Measurements from ENCODE around the gene EEF1AKMT4.
"Not testable (repeated sequence)": the region's sequence is repeated elsewhere in the genome, so short reads cannot be mapped to it uniquely, and the experiment has no call there.

Gene EEF1AKMT4

DNA sequence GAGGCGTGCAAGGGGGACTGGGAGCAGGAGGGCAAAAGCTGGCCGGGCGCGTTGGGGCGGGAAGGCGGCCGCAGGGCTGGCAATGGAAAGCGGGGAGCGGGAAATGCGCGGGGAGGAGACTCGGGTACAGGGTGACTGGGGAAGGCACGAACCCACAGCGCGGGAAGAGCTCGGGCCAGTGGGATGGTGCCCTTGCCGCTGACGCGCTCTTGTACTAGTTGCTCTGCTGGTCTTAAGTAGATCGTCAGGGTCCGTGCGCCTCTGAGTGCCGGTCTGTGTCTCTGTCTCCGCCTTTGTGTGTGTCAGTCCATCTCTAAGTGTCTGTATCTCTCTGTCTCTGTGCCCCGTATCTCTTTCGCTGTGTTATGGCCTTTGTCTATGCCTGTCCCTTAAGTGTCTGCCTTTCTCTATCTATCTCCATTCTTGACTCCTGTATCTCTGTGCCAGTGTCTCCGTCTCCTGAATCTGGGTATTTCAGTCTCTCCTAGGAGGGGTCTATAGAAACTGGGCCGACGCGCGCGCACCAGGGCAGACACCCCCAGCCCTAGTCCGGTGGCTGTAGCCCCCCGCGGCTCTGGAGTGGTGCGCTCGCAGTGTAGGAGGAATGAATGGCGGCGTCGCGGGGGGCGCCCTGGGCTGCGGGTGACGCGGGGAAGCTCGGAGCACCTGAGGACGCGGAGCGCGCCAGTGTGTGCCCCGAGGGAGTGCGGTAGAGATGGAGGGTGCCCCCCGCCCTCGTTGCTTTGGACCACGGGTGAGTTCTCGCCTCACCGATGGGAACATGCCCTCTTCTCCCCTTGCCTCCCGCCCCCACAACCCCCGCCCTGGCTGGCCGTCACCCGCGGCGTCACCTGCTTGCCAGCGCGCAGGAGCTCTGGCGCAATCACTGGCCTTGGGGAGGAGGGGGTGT, 12.6 kb downstream of the EEF1AKMT4 start:
- Histone ChIP-seq H3K4me1 (ENCODE audit: control insufficient read depth, low read length) (peaks cover 14% of the 10 kb centered on the region; the same call in 1 of the 2 replicates), H3K27ac (ENCODE audit: low read depth, low read length) (no peak overlapping the region), H3F3A (ENCODE audit: control insufficient read depth, insufficient read depth) (no peaks in the 10 kb centered on the region; the same call in 1 of the 2 replicates), H3K4me2 (ENCODE audit: low read length) (peak overlapping the region; percentile 69), H3K9me3 (ENCODE audit: control insufficient read depth, insufficient read depth, low read length) (peaks cover under 1% of the 10 kb centered on the region; the same call in 1 of the 2 replicates), H3K79me2 (ENCODE audit: control insufficient read depth, low read length) (no peaks in the 10 kb centered on the region), H3K36me3 (ENCODE audit: control insufficient read depth, low read length) (no peaks in the 10 kb centered on the region), H3K4me3 (ENCODE audit: low read length) (peak overlapping the region; percentile 72), H3K9me2 (replicated peaks; ENCODE audit: control insufficient read depth, low read length) (no peaks in the 10 kb centered on the region), H4K20me1 (ENCODE audit: control insufficient read depth, insufficient read depth, low read depth, low read length) (no peaks in the 10 kb centered on the region), H3K27me3 (ENCODE audit: control insufficient read depth, low read length) (peaks cover 28% of the 10 kb centered on the region)
- no peak for TF ChIP-seq EZH2phosphoT487 (IDR thresholded peaks at IDR 0.05; ENCODE audit: borderline replicate concordance, low read length)
- TF ChIP-seq, protein P1, sequence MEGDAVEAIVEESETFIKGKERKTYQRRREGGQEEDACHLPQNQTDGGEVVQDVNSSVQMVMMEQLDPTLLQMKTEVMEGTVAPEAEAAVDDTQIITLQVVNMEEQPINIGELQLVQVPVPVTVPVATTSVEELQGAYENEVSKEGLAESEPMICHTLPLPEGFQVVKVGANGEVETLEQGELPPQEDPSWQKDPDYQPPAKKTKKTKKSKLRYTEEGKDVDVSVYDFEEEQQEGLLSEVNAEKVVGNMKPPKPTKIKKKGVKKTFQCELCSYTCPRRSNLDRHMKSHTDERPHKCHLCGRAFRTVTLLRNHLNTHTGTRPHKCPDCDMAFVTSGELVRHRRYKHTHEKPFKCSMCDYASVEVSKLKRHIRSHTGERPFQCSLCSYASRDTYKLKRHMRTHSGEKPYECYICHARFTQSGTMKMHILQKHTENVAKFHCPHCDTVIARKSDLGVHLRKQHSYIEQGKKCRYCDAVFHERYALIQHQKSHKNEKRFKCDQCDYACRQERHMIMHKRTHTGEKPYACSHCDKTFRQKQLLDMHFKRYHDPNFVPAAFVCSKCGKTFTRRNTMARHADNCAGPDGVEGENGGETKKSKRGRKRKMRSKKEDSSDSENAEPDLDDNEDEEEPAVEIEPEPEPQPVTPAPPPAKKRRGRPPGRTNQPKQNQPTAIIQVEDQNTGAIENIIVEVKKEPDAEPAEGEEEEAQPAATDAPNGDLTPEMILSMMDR (IDR thresholded peaks at IDR 0.05; ENCODE audit: low read depth, low read length, poor library complexity, severe bottlenecking): no peak

DNA sequence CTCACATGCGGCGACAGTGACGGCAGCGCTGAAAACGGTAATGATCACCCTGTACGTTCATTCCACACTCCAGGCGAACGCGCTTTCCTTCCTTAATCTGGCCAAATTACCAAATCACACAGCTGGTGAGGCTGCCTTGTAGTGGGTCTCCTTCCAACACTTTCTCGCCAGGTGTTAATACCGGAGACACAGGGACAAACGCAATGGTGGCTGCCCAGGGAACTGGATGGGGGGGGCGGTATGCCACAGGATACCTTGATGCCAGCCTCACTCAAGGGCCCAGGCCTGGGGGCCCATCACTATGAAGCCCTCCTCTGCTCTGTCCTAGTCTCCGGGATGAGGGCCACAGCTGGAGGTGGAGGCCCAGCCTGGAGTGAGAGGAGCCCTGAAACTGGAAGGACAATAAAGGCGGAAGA, 13.3 kb downstream of the EEF1AKMT4 start:
- H3K27me3 ChIP-seq (ENCODE audit: control insufficient read depth, low read length): peaks cover 28% of the 10 kb centered on the region

DNA sequence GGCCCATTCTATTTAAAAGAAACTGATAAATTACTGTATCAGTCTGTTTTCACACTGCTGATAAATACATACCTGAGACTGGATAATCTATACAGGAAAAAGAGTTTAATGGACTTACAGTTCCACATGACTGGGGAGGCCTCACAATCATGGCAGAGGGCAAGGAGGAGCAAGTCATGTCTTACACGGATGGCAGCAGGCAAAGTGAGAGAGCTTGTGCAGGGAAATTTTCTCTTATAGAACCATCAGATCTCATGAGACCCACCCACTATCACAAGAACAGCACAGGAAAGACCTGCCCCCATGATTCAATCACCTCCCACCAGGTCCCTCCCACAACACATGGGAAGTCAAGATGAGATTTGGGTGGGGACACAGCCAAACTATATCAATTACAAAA, 17.8 kb downstream of the EEF1AKMT4 start:
- not testable (repeated sequence) for H3K36me3 ChIP-seq (ENCODE audit: control insufficient read depth, low read length); H3K9me3 ChIP-seq (ENCODE audit: control insufficient read depth, insufficient read depth, low read length); H3K4me2 ChIP-seq (ENCODE audit: low read length); H3K9me2 ChIP-seq (replicated peaks; ENCODE audit: control insufficient read depth, low read length); H3K27ac ChIP-seq (ENCODE audit: low read depth, low read length); H3K27me3 ChIP-seq (ENCODE audit: control insufficient read depth, low read length); H3K79me2 ChIP-seq (ENCODE audit: control insufficient read depth, low read length); H3F3A ChIP-seq (ENCODE audit: control insufficient read depth, insufficient read depth); H4K20me1 ChIP-seq (ENCODE audit: control insufficient read depth, insufficient read depth, low read depth, low read length); H3K4me3 ChIP-seq (ENCODE audit: low read length); H3K4me1 ChIP-seq (ENCODE audit: control insufficient read depth, low read length)

More for the DNA sequence above, 13.3 kb downstream of the EEF1AKMT4 start:
- H4K20me1 ChIP-seq (ENCODE audit: control insufficient read depth, insufficient read depth, low read depth, low read length): no peaks in the 10 kb centered on the region
- H3K79me2 ChIP-seq (ENCODE audit: control insufficient read depth, low read length): no peaks in the 10 kb centered on the region
- H3K9me2 ChIP-seq (replicated peaks; ENCODE audit: control insufficient read depth, low read length): no peaks in the 10 kb centered on the region
- H3K9me3 ChIP-seq (ENCODE audit: control insufficient read depth, insufficient read depth, low read length): peaks cover 5% of the 10 kb centered on the region; the same call in 1 of the 2 replicates
- no peak overlapping the region for H3K27ac ChIP-seq (ENCODE audit: low read depth, low read length)
- H3K4me3 ChIP-seq (ENCODE audit: low read length): no peak overlapping the region
- no peaks in the 10 kb centered on the region for H3K36me3 ChIP-seq (ENCODE audit: control insufficient read depth, low read length)
- peaks cover 14% of the 10 kb centered on the region; the same call in 1 of the 2 replicates for H3K4me1 ChIP-seq (ENCODE audit: control insufficient read depth, low read length)
- H3F3A ChIP-seq (ENCODE audit: control insufficient read depth, insufficient read depth): no peaks in the 10 kb centered on the region; the same call in 1 of the 2 replicates
- no peak for TF ChIP-seq EZH2phosphoT487 (IDR thresholded peaks at IDR 0.05; ENCODE audit: borderline replicate concordance, low read length)
- TF ChIP-seq, protein P1 (IDR thresholded peaks at IDR 0.05; ENCODE audit: low read depth, low read length, poor library complexity, severe bottlenecking): no peak
- no peak overlapping the region for H3K4me2 ChIP-seq (ENCODE audit: low read length)

DNA sequence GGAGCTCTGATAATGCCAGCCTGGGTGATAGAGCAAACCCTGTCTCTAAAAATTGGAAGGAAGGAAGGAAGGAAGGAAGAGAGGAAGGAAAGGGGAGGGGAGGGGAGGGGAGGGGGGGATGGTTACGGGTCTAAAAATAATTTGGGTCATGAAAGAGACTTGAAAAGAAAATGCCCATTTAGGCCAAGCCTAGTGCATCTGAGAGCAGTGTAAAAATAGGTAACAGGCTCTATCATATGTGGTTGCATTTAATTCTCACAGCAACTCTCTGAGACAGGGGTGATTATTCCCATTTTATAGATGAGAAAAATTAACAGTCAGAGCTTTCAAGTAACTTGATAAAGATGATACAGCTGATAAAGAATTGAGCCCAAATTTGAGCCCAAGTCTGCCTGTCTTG, 22.8 kb downstream of the EEF1AKMT4 start:
- Histone ChIP-seq H3K9me2 (replicated peaks; ENCODE audit: control insufficient read depth, low read length) (no peaks in the 10 kb centered on the region), H3K4me1 (ENCODE audit: control insufficient read depth, low read length) (no peaks in the 10 kb centered on the region), H3K36me3 (ENCODE audit: control insufficient read depth, low read length) (no peaks in the 10 kb centered on the region), H3K9me3 (ENCODE audit: control insufficient read depth, insufficient read depth, low read length) (peaks cover 2% of the 10 kb centered on the region; the same call in 1 of the 2 replicates), H4K20me1 (ENCODE audit: control insufficient read depth, insufficient read depth, low read depth, low read length) (no peaks in the 10 kb centered on the region), H3K27ac (ENCODE audit: low read depth, low read length) (no peak overlapping the region), H3K27me3 (ENCODE audit: control insufficient read depth, low read length) (peaks cover 14% of the 10 kb centered on the region), H3F3A (ENCODE audit: control insufficient read depth, insufficient read depth) (no peaks in the 10 kb centered on the region), H3K4me2 (ENCODE audit: low read length) (no peak overlapping the region), H3K4me3 (ENCODE audit: low read length) (no peak overlapping the region), H3K79me2 (ENCODE audit: control insufficient read depth, low read length) (no peaks in the 10 kb centered on the region)
- TF ChIP-seq, protein P1 (IDR thresholded peaks at IDR 0.05; ENCODE audit: low read depth, low read length, poor library complexity, severe bottlenecking): no peak
- no peak for TF ChIP-seq EZH2phosphoT487 (IDR thresholded peaks at IDR 0.05; ENCODE audit: borderline replicate concordance, low read length)
